Naive thymus-derived CD4-positive, alpha-beta T cell (primary cell): ENCODE results near the gene KLHL35. TPM values are rescaled to one million over a fixed set of nuclear protein-coding genes. Genes with fewer than 3 reads are reported as not detected.
A peak's percentile ranks its signal among the peaks of the same experiment; 100 is the strongest.

Experiments used
- ATAC-seq: fragments of 150-1000 bp; cut with Tn5 transposase; 2 replicates; pipeline ENCODE4 v1.10.0; 2021; ENCODE audit warnings: mild to moderate bottlenecking, moderate library complexity
- CTCF ChIA-PET: fragments of 350-600 bp; sonication (Branson Sonifier 250); formaldehyde crosslinking; loops from one replicate; lab custom pipeline; 2021; ENCODE audit warnings: antibody characterized with exemption; lab: Charles Lee
- POLR2A ChIA-PET: fragments of 350-600 bp; sonication (Branson Sonifier 250); formaldehyde crosslinking; loops from one replicate; lab custom pipeline; 2021; ENCODE audit warnings: antibody characterized with exemption, inconsistent platforms; lab: Charles Lee
- DNase-seq, 9 donors: peaks; one replicate each; pipeline versions ENCODE4 v3.0.0 to v3.0.0-alpha.2; 2020 to 2022; ENCODE audit warnings: mixed read lengths in 1 of 9
- H3K27ac ChIP-seq: one replicate; pipeline ENCODE4 v1.7.0; 2013; ENCODE audit warnings: mild to moderate bottlenecking, low read depth, low read length, moderate library complexity
- H3K27me3 ChIP-seq, 2 donors: one replicate each; pipeline ENCODE4 v1.7.0; 2013; ENCODE audit warnings: low read length in 2 of 2, mild to moderate bottlenecking in 2 of 2, moderate library complexity in 2 of 2; ENCODE audit not compliant: control insufficient read depth in 2 of 2, insufficient read depth in 2 of 2
- H3K36me3 ChIP-seq, 3 experiments: 1 replicate in 2 of 3; 2 replicates in 1 of 3; pipeline ENCODE4 v1.7.0; 2013; ENCODE audit warnings: low read length in 3 of 3, mild to moderate bottlenecking in 3 of 3, moderate library complexity in 1 of 3; ENCODE audit not compliant: insufficient read depth in 3 of 3, control insufficient read depth in 2 of 3
- H3K4me1 ChIP-seq, 2 donors: one replicate each; pipeline ENCODE4 v1.7.0; 2013; ENCODE audit warnings: low read length in 2 of 2, mild to moderate bottlenecking in 2 of 2, moderate library complexity in 1 of 2; ENCODE audit not compliant: control insufficient read depth in 2 of 2, insufficient read depth in 2 of 2
- H3K4me3 ChIP-seq: 2 replicates; pipeline ENCODE4 v1.7.0; 2013; ENCODE audit warnings: mild to moderate bottlenecking, low read length
- H3K9me3 ChIP-seq, 3 experiments: 1 replicate in 2 of 3; 2 replicates in 1 of 3; pipeline ENCODE4 v1.7.0; 2013; ENCODE audit warnings: low read length in 3 of 3; ENCODE audit not compliant: control insufficient read depth in 2 of 3
- H3K27ac Mint-ChIP-seq, 9 donors: one replicate each; pipeline ENCODE4 v1.8.0; 2020 to 2022; ENCODE audit warnings: mixed read lengths in 9 of 9, mild to moderate bottlenecking in 8 of 9, moderate library complexity in 5 of 9, inconsistent platforms in 2 of 9
- H3K27me3 Mint-ChIP-seq, 5 donors: one replicate each; pipeline ENCODE4 v1.8.0; 2021 to 2022; ENCODE audit warnings: mixed read lengths in 5 of 5, mild to moderate bottlenecking in 1 of 5
- H3K36me3 Mint-ChIP-seq, 5 donors: one replicate each; pipeline ENCODE4 v1.8.0; 2020 to 2022; ENCODE audit warnings: mixed read lengths in 5 of 5, mild to moderate bottlenecking in 3 of 5, inconsistent platforms in 1 of 5
- H3K4me1 Mint-ChIP-seq, 7 donors: one replicate each; pipeline ENCODE4 v1.8.0; 2020 to 2022; ENCODE audit warnings: mixed read lengths in 7 of 7, mild to moderate bottlenecking in 3 of 7, inconsistent platforms in 1 of 7
- H3K4me3 Mint-ChIP-seq, 10 donors: one replicate each; pipeline ENCODE4 v1.8.0; 2020 to 2022; ENCODE audit warnings: mild to moderate bottlenecking in 10 of 10, mixed read lengths in 10 of 10, moderate library complexity in 6 of 10, inconsistent platforms in 2 of 10
- H3K9me3 Mint-ChIP-seq, 11 donors: one replicate each; pipeline ENCODE4 v1.8.0; 2020 to 2022; ENCODE audit warnings: mixed read lengths in 11 of 11, mild to moderate bottlenecking in 4 of 11, inconsistent platforms in 1 of 11, moderate library complexity in 1 of 11
- intact Hi-C, 2 donors: fragments of 100-400 bp; cut with micrococcal nuclease; formaldehyde crosslinking; loops; one replicate each; pipeline ENCODE4 v1.15.1; 2023
- polyA plus RNA-seq, 2 donors: library from polyadenylated mRNA; unstranded; fragments of 300-500 nt; fragmentation: Illumina TruSeq; gene quantifications; one replicate each; pipeline ENCODE4 v1.2.3, GENCODE V29; 2021
- total RNA-seq, 6 experiments: library from RNA in 5 of 6; stranded (reverse) in 5 of 6; gene quantifications; 1 replicate in 5 of 6; 2 replicates in 1 of 6; pipeline ENCODE4 v1.2.3 and lab custom pipeline; 2021 to 2026

The KLHL35 gene
- total and polyA plus RNA-seq, 7 experiments from 2014 or later: 0.57 to 1.4 (median 0.67) TPM

DNA sequence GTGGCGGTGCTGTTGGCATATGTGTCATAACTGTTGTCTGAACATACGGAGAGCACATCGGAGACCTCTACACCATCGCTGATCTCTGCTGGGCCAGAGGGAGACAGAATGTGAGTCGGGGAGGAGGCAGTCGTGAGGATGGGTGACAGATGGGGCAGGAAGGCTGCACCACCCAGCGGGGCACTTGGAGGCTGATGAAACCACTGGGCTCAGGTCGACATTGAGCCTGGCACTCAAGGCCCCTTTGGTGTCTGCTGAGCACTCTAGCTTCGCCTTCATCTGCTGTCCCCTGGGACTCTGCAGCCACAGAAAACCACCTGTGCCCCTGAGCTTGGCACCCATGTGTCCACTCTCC is 2.5 kb upstream of the KLHL35 start:
- peaks cover 0 to 11% (median 2%) of the 10 kb centered on the region in 5 donors for H3K36me3 Mint-ChIP-seq
- peaks cover 0 to 11% (median 7%) of the 10 kb centered on the region in 7 donors for H3K4me1 Mint-ChIP-seq
- peaks cover 24 to 38% (median 32%) of the 10 kb centered on the region in 5 donors for H3K27me3 Mint-ChIP-seq
- ATAC-seq (no peak), DNase-seq (no peak)
- intact Hi-C loops: no loop called here
- peaks cover 0 to 3% (median 0%) of the 10 kb centered on the region in 11 donors for H3K9me3 Mint-ChIP-seq
- POLR2A ChIA-PET: no interaction called here
- no peak overlapping the region for H3K27ac ChIP-seq
- no peak overlapping the region for H3K4me3 ChIP-seq
- H3K9me3 ChIP-seq: no peaks in the 10 kb centered on the region
- peaks cover 4 to 5% of the 10 kb centered on the region in 2 donors for H3K27me3 ChIP-seq
- no peak overlapping the region for H3K27ac Mint-ChIP-seq
- H3K4me1 ChIP-seq: peaks cover 5 to 6% of the 10 kb centered on the region in 2 donors
- CTCF ChIA-PET: no interaction called here
- no peak overlapping the region for H3K4me3 Mint-ChIP-seq
- H3K36me3 ChIP-seq: no peaks in the 10 kb centered on the region

GRCh38 chr11:75434886-75435570 is 2.0 kb upstream of the KLHL35 start:
- no peak for ATAC-seq
- Histone ChIP-seq H3K27me3 (peaks cover 4 to 5% of the 10 kb centered on the region in 2 donors), H3K27ac (no peak overlapping the region), H3K4me1 (peaks cover 6 to 8% of the 10 kb centered on the region in 2 donors), H3K4me3 (no peak overlapping the region), H3K9me3 (no peaks in the 10 kb centered on the region), H3K36me3 (no peaks in the 10 kb centered on the region)
- ChIA-PET POLR2A (no interaction called here), CTCF (no interaction called here)
- Mint-ChIP-seq H3K9me3 (peaks cover 0 to 3% (median 0%) of the 10 kb centered on the region in 11 donors), H3K4me3 (no peak overlapping the region), H3K27ac (no peak overlapping the region), H3K27me3 (peaks cover 26 to 40% (median 34%) of the 10 kb centered on the region in 5 donors), H3K36me3 (peaks cover 0 to 11% (median 2%) of the 10 kb centered on the region in 5 donors), H3K4me1 (peaks cover 0 to 12% (median 9%) of the 10 kb centered on the region in 7 donors)
- intact Hi-C loops: no loop called here
- no peak for DNase-seq

GRCh38 chr11:75434051-75434450 is 1.0 kb upstream of the KLHL35 start:
- peaks cover 4 to 17% (median 14%) of the 10 kb centered on the region in 7 donors for H3K4me1 Mint-ChIP-seq
- H3K27me3 Mint-ChIP-seq: peaks cover 30 to 45% (median 38%) of the 10 kb centered on the region in 5 donors
- ATAC-seq: no peak
- Histone ChIP-seq H3K9me3 (peaks cover 0 to 4% (median 0%) of the 10 kb centered on the region in 3 experiments), H3K27me3 (peaks cover 4 to 5% of the 10 kb centered on the region in 2 donors), H3K27ac (no peak overlapping the region), H3K36me3 (no peaks in the 10 kb centered on the region), H3K4me3 (no peak overlapping the region), H3K4me1 (peaks cover 8 to 10% of the 10 kb centered on the region in 2 donors)
- H3K36me3 Mint-ChIP-seq: peaks cover 0 to 11% (median 6%) of the 10 kb centered on the region in 5 donors
- ChIA-PET CTCF (interaction anchor here (0.6 kb wide), 1 partner anchor 10 kb away, joined by 3 read pairs; no protein-coding TSS in a partner anchor), POLR2A (no interaction called here)
- no peak overlapping the region for H3K4me3 Mint-ChIP-seq
- intact Hi-C loops: no loop called here
- H3K27ac Mint-ChIP-seq: no peak overlapping the region
- DNase-seq: no peak
- peaks cover 0 to 5% (median 3%) of the 10 kb centered on the region in 11 donors for H3K9me3 Mint-ChIP-seq

- CTCF ChIA-PET: interaction anchor here (0.6 to 2.3 kb wide), 2 partner anchors 9 to 99 kb away, joined by 3 to 5 read pairs; no protein-coding TSS in a partner anchor
- intact Hi-C loops: no loop called here
- Histone ChIP-seq H3K36me3 (no peaks in the 10 kb centered on the region), H3K27me3 (peaks cover 4 to 5% of the 10 kb centered on the region in 2 donors), H3K4me1 (peaks cover 9 to 10% of the 10 kb centered on the region in 2 donors), H3K9me3 (peaks cover 0 to 4% (median 0%) of the 10 kb centered on the region in 3 experiments), H3K27ac (no peak overlapping the region), H3K4me3 (no peak overlapping the region)
- Mint-ChIP-seq H3K36me3 (peaks cover 0 to 11% (median 10%) of the 10 kb centered on the region in 5 donors), H3K27me3 (peaks cover 34 to 51% (median 44%) of the 10 kb centered on the region in 5 donors), H3K27ac (no peak overlapping the region), H3K4me1 (peaks cover 10 to 23% (median 19%) of the 10 kb centered on the region in 7 donors), H3K4me3 (peak overlapping the region in 1 of 10 donors; percentile 63), H3K9me3 (peaks cover 0 to 7% (median 3%) of the 10 kb centered on the region in 11 donors)
- POLR2A ChIA-PET: no interaction called here
- ATAC-seq (no peak), DNase-seq (no peak)
These were observed 440 bp upstream of the KLHL35 start for GRCh38 chr11:75433443-75433842.

- peaks cover 0 to 7% (median 3%) of the 10 kb centered on the region in 11 donors for H3K9me3 Mint-ChIP-seq
- Histone ChIP-seq H3K36me3 (no peaks in the 10 kb centered on the region), H3K27me3 (peaks cover 4 to 5% of the 10 kb centered on the region in 2 donors), H3K27ac (no peak overlapping the region), H3K4me1 (peaks cover 10 to 12% of the 10 kb centered on the region in 2 donors), H3K4me3 (no peak overlapping the region), H3K9me3 (peaks cover 0 to 4% (median 0%) of the 10 kb centered on the region in 3 experiments)
- ATAC-seq (no peak), DNase-seq (no peak)
- peaks cover 17 to 31% (median 22%) of the 10 kb centered on the region in 7 donors for H3K4me1 Mint-ChIP-seq
- CTCF ChIA-PET: interaction anchor here (0.5 to 2.3 kb wide), 3 partner anchors 14 to 152 kb away, joined by 3 to 6 read pairs (median 5); no protein-coding TSS in a partner anchor
- intact Hi-C loops: no loop called here
- peaks cover 0 to 11% (median 10%) of the 10 kb centered on the region in 5 donors for H3K36me3 Mint-ChIP-seq
- H3K27ac Mint-ChIP-seq: no peak overlapping the region
- H3K27me3 Mint-ChIP-seq: peaks cover 34 to 56% (median 45%) of the 10 kb centered on the region in 5 donors
- peak overlapping the region in 6 of 10 donors; percentile 44 to 92 (median 76) for H3K4me3 Mint-ChIP-seq
- POLR2A ChIA-PET: no interaction called here
These were observed 1.2 kb downstream of the KLHL35 start for GRCh38 chr11:75431533-75432525.
